ENCODE measurements around the gene PHLDB2.

PHLDB2 gene

DNA sequence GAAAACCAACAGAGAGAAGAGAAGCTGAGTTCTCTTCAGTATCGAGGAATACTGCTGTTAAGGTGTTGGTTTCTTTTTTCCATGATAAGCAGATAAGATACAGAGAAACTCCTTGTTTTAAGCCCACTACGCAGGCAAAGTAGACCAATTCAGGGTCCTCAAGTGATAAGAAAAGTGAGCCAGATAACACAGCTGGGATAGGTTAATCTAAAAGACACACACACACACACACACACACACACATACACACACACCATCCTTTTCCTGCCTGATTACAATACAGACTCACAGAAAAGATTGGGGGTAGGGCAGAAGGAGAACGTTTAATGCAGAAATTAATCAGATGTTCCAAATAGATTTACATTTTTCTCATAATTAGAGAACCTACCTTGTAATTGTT is 6.5 kb upstream of the PHLDB2 start:
- DNase-seq: no peak

DNA sequence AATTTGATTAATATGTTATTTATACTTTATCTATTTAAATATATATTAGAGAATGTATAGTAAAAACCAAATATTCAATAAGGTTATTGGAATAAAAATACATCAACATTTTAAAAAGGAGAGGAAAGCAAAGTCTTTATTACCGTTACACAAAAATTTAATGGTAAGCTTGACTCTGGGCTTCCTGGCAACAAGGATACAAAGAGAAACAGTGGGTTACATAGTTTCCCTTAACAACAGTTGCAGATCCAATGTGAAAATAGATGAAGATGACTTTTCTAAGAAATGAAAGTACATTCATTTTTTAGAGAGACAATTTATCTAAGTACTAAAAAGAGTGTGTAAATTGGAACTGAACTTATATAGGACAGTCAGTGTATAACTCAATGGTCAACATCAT is 6.0 kb upstream of the PHLDB2 start:
- no peak for DNase-seq

DNA sequence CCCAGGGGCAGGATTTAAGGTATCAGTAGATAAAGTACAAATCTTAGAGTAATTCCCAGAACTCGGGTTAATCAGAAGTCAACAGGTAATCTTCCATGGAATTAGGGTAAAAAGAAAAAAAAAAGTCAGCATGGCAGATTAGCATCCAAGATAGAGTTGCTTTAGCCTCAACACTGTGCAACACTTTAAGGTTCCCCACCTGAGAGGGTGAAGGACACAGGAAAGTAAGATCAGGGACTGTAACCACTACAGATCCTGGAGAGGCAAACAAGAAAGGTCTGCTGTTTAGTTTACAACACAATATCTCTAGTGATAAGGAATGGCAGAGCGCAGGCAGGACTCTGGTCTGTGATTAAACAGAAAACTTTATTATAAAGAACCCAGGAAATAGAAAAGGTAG is 4.1 kb upstream of the PHLDB2 start:
- no peak for DNase-seq

DNA sequence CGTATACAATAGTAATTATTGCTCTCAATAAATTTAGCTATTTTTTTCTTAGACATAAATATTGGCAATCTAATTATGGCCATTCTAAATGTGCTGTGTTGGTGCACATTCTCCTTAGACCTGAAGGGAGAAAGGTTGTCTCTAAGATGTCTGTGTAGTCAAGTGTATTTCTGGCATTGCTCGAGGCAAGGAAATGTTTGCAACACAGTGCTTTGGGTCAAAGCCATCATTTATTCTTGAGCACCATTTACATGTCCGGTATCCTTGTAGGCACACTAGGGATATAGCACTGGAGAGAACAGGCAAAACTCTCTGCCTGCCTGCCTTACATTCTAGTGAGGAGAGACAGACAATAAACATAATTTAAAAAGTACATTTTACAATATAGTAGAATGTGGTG is 2.6 kb upstream of the PHLDB2 start:
- DNase-seq: no peak

DNA sequence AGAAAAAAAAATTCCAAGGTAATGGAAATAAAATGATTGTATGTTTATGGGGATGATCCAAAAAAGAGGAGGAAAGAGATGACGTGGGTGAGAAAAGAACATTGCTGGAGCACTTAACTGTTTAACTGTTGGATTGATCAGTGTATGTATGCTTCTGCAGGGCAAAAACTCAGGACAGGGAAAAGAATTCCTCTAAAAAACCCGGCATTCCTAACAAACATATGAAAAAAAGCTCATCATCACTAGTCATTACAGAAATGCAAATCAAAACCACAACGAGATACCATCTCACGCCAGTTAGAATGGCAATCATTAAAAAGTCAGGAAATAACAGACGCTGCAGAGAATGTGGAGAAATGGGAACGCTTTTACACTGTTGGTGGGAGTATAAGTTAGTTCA is 1.6 kb upstream of the PHLDB2 start:
- no peak for DNase-seq

DNA sequence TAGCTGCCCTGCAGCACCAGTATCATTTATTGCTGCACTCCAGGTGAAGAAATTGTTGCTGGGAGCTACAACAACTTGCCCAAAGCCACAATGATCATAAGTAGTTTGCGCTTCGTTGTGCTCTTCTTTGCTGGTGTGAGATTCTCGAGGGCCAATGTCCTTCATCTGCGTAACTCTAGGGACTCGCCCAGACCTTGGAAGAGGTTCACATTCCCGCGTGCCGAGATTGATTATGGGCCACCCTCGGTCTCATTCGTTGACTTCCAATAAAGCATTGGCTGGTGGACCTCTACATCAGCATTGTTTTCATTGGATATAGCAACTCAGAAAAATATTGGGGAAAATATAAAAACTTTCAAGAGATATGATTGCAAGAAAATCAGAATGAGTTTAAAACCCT is 423 bp upstream of the PHLDB2 start:
- no peak for DNase-seq

DNA sequence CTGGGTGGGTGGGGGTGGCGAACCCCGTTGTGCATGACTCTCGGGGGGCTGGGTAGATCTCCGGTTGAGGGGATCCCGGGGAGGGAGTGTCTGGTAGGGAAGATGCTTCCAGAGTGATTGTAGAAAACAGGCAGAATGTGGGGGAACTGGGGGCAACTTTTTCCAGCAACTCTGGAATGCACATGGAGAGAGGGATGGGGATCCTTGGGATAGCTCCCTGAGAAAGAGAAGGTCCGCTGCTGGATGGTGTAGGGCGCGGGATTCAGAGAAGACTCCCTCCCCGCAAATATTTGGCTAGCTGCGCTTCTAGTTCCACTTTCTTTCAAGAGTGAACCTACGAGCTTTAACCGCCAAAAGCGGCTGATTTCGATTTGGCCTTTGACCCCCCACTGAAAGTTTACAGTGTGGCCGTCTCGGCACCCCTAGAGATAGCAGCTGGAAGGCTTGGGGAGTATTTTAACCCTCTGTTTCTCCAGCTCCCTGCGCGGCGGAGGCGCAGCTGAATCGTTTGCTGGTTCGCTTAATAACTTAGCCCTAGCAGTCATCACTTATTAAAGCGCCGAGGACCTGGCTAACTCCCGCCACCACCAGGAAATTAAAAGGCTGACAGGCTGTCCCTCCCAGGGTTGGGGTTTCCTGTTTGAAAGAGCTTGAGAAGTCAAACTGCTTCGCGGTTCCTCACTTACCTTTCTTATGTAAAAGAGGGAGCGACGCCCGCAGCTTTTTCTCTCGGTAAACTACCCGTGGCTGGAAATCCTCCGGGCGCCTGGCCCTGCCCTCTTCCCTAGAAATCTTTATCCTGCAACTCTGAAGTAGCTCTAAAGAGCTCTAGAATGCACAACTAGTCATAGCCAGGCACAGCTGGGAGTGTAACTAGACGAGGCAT is 1.2 kb downstream of the PHLDB2 start:
- DNase-seq: peak; percentile 78

DNA sequence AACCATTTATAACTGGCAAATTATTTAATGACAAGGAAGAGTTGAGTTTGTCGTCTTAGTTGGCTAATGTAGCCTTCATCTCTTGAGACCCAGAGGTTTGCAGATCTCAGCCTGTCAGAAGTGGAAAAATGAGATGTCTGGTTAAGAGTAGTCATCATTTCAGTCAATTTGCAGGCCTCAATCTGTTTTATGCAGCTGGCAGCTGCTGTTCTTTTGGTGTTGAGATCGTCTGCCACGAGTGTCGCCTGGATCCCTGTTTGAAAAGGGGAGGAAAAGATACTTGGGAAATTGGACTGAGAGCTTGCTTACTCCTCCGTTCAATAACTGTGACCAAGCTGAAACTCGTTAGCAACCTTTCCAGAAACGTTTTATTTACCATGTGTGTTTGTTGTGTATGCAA is 2.3 kb downstream of the PHLDB2 start:
- no peak for DNase-seq

DNA sequence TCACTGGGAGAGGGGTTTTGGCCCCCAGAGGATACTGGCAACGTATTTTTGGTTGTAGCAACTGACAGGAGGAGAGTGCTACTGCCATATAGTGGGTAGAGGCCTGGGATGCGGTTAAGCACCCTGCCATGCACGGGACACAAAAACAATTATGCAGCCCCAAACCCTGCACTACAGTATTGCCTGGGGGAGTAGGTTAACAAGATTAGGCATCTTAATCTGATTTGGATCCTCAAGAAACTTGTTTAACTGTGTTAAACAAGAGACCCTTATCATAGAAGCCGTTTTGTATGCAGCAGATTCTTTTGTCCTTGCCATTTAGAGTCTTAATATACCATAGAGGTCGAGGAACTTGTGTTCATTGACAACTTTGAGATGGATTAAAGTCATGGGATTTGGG is 3.4 kb downstream of the PHLDB2 start:
- no peak for DNase-seq

DNA sequence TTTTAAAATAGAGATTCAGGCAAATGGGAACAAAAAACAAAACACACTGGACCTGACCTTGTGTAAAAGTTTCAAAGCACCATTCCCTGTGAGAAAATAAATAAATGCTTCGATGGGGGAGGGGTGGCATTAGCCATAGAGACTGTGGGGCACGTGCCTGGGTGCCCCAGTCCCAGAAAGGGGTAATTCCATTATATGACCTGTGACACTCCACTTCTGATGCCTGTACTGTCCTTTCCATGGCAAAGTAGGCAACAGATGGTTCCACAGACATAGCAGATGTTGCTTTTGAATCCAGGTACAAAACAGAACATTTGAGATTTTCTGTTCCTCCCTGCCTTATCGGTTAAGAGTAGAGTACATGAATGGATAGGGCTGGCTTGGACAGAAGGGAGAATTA is 3.9 kb downstream of the PHLDB2 start:
- DNase-seq: no peak

DNA sequence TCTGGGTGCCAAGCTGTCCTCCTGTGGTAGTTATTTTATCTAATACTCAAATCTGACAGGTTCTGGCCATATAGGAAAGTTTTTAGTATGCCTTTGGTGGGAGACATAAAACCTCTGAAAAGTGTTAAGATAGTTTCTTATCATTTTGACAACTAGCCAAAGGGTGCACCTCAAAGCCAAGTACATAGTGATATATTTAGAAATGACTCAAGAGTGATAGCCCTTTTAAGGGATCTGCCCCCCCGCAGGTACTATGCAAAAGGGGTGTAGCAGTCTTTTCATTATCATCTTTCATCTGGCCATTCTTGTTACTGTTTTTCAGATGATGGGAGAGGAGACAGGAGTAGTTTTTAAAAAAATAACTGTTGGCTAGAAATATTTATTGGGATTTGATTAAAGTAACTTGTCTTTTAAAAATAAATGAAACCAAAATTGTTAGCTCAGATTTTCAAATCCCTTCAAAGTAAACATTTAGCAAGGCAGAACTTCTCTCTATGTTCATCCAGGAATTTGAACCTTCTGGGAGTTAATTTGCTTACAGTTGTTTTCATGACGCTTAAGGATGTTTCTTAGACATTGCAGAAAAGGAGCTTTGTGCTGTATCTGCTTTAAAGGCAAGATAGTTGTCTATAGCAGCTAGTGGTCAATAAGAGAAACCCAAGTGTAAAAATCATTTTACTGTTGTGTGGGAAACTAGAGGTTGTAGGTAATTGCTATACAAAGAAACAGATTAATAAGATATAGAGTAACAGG is 5.1 kb downstream of the PHLDB2 start:
- no peak for DNase-seq

DNA sequence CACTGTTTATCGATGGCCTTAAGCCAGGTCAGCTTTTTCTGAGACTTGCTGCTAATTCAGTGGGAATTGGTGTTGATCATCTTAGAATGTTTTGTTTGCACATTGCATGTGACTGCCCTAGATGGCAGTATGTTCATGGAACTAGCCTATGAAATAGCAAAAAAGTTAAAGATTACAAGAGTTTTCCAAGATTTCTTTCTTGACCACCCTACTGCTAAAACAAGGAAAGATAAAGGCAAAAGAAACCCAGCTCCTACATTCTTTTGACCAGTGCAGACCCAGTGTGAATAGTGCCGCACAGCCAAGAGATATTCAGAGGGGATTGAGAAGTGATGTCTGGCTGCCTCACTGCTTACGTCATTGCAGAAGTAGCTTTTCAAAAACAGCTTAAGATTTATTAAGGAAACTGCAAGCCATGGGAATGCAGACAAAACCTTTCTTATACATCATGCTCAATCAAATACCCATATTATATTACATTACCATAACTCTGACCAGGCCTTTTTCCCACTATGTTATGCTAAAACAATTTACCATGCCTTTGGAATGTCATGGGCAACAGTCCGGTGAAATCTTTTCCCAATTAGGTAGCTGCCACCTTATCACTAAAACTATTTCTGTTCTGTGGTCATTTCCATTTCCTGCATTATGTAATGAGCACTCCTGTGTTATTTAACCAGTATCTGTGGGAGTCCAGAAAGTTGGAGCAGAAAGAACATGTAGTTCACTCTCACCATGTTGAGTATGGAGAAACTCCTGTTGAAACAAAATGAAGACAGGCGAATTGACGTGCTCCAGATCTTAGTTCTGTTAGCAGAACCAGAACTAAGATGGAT is 6.0 kb downstream of the PHLDB2 start:
- DNase-seq: no peak

DNA sequence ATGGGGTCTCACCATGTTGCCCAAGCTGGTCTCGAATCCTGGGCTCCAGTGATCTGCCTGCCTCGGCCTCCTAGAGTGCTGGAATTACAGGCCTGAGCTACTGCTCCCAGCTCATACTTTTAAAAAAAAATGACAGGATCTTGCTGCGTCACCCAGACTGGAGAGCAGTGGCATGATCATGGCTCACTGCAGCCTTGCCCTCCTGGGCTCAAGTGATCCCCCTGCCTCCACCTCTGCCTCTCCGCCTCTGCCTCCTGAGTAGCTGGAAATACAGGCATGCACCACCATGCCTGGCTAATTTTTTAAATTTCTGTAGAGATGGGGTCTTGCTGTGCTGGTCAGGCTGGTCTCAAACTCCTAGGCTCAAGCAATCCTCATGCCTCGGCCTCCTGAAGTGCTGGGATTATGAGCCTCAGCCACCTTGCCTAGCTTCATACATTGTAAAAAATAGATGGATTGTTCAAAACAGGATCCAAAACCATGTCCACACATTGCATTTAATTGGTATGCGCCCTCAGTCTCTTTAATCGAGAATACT is 8.9 kb downstream of the PHLDB2 start:
- no peak for DNase-seq

DNA sequence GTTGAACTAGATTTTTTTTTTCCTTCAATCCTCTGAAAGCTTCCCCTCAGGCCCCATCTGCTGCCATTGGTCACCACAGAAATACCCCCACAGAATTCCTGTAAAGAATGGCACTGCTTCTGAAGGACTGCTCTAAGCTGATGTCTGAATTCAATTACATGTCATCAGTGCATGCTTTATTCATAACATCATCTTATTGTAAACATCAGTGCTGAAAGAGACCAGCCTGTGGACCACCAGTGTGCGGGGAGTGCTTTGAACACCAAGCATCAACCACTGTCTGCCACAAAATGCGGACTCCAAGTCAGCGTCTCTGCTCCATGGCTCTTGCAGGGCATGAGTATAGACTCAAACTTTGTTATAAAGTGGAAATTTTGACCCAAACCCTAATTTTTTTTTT is 11.6 kb downstream of the PHLDB2 start:
- no peak for DNase-seq

DNA sequence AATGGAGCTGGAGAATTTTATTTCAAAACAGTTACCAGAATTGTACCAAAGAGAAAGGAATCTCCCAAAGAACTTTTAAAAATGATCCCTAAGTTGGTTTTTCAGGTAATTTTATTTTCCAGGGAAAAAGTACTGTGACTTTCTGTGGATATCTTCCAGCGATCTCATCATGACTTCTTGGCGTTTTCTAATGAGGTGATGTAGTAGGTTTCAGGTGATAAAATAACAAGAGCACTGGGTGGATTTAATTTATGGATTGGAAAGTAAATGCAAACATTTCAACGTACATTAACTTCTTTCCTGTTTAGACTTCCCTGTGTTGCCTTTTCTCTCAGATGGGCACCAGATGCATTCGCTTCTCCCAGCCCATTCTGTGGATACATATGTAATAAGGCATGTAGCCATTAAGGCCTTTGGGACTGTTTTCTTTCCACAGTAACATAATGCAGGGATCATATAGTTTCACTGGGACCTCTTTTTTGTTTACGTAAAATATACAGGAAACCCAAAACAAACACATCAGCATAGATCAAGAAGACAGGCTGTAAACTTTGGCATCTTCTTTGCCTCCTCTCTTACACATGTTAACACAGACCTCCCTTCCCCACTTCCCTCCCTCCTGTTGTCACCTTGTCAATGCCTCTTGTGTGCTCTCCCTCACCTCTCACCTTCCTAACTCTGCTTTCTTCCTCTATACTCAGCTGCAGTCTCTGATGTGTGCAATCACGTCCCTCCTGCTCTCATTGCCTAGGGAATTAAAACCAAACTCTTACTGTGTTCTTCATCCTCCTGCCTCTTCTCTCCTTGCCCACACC is 13.0 kb downstream of the PHLDB2 start:
- no peak for DNase-seq

DNA sequence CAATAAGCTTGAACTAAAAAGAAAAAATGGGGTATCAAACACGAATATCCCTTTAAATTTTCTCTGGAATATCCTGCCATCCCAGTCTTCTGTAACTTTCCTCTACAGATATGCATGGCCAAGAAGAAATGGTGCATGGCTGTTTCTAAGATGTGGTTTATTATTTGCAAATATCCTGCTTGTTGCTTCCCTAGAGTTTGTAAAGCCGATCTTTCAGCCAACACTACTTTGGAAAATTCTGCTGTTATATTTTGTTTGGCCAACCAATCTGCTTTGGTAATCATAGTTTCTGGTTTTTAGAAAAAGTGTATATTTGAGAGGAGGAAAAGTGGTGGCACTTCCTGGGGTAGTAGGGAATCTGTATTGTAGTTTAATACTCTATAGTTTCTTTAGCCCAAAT is 13.9 kb downstream of the PHLDB2 start:
- DNase-seq: no peak

DNA sequence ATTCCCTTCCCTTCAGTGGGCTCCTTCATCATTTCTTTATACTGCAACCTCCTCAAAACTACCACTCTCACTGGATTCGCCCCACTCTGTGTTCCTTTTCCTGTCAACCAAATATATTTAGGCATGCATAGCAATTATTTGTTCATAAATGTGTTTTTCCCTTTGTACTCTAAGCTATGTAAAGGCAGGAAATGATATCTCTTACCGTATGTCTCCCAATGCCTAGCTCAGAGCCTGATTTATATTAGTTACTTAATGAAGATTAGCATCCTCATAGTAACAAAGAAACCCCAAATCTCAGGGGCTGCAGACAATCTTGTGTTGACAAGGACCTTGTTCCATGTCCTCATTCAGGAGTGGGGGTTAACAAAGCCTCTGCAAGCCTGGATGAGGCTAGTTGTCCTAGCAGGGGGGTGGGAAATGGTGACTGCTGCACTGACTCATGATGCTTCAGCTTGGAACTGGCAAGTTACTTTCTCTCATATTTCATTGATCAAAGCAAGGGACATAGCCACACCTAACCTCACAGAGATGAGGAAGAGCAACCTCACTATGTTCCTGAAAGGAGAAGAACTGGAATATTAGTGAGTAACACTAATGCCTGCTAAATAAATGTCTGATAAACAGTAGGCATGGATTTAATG is 15.2 kb downstream of the PHLDB2 start:
- DNase-seq: no peak

DNA sequence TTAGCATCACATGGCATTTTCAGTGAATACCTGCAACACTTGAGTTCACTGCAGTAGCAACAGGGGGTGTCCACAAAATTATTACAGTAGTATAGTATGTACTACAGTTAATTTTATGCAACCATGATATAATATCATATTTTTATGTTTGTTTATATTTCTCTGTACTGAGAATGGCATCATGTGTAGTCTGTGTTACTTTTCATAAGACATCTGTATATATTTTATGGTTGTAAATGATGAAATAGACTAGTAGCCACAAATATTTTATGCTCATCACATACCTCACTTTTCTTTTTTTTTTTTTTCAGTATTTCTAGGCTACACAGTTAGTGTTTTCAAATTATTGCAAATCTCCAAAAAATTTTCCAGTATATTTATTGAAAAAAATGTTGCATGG is 22.4 kb downstream of the PHLDB2 start:
- no peak for DNase-seq

DNA sequence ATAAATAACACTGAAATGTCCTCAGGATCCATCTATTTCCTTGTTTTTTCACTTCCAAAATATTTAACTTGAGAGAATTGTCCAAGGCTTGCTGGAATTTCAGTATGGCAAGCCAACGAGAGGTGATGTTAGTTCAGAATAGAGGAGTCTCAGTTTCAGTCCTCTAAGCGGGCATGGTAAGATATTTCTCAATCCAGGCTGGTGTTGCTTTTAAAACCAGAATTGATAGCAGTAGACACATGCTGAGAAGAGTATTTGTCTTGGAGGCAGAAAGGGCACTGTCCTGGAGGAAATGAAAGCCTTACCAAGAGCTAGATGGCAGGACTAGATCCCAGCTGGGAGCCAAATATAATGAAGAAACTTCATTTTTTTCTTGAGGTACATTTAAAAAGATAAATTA is 23.1 kb downstream of the PHLDB2 start:
- no peak for DNase-seq

DNA sequence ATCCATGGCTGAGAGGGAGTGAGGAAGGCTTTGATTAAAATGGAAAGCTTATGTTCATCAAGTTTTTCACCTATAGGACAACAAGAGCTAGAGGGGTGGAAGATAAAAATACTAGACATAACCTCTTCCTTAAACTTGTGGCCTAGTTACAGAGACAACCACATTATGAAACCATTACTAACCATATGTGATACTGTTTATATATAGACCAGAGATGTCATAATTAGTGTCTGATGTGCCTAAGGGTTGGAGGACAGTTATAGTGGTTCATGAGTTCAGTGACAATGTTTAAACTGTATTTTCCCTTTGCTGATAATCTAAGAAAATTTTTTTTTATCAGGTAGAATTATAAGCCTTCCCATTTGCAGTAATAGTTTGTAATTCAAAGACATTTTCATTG is 23.7 kb downstream of the PHLDB2 start:
- DNase-seq: no peak

DNA sequence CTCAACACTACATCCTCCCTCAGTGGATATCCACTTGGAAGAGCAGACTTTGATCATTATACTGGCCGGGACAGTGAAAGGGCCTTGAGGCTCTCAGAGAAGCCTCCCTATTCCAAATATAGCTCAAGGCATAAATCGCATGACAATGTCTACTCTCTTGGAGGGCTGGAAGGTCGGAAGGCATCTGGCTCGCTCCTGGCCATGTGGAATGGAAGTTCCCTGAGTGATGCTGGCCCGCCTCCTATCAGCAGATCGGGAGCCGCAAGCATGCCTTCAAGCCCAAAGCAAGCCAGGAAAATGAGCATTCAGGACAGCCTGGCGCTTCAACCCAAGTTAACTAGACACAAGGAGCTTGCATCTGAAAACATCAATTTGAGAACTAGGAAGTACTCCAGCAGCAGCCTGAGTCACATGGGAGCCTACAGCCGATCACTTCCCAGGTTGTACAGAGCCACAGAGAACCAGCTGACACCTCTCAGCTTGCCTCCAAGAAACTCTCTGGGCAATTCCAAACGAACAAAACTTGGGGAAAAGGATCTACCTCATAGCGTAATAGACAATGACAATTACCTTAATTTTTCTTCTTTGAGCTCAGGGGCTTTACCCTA is 25.4 kb downstream of the PHLDB2 start:
- no peak for DNase-seq
